ENCODE measurements around the gene DOCK6.

DNA sequence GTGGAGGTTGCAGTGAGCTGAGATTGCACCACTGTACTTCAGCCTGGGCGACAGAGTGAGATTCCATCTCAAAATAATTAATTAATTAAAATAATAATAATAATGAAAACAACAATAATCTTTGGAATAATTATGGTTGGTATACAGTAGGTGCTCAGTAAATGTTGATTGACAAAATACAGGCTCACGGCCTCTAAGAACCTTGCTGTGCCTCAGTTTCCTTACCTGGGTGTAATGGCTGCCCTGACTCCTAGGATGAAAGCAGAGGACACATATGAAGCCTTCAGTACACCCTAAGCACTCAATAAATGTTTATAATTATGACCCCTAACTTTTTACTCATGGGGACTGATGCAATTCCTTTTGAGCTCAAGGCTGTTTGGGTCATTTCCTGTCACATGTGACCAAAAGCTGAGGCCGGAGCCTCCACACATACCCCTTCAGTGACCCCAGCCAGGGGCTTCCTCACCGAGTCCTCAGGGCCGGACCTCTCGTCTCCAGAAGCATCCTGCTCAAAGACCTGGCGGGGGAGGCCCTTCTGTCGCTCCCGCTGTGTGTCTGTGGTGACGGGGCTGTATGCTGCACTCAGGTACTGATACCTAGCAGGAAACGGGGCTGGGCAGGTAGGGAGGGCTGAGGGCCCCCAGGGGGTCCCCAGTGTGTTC lies 10.5 kb downstream of the DOCK6 start:
- TF ChIP-seq, protein P1, sequence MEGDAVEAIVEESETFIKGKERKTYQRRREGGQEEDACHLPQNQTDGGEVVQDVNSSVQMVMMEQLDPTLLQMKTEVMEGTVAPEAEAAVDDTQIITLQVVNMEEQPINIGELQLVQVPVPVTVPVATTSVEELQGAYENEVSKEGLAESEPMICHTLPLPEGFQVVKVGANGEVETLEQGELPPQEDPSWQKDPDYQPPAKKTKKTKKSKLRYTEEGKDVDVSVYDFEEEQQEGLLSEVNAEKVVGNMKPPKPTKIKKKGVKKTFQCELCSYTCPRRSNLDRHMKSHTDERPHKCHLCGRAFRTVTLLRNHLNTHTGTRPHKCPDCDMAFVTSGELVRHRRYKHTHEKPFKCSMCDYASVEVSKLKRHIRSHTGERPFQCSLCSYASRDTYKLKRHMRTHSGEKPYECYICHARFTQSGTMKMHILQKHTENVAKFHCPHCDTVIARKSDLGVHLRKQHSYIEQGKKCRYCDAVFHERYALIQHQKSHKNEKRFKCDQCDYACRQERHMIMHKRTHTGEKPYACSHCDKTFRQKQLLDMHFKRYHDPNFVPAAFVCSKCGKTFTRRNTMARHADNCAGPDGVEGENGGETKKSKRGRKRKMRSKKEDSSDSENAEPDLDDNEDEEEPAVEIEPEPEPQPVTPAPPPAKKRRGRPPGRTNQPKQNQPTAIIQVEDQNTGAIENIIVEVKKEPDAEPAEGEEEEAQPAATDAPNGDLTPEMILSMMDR (IDR thresholded peaks at IDR 0.05; ENCODE audit: low read length), result no peak
- no peak for TF ChIP-seq EZH2phosphoT487 (IDR thresholded peaks at IDR 0.05; ENCODE audit: low read length)

All from MM.1S (cell line).